ENCODE results near the gene IL10.
"Not testable (repeated sequence)": the region's sequence is repeated elsewhere in the genome, so short reads cannot be mapped to it uniquely, and the experiment has no call there.

IL10 gene

DNA sequence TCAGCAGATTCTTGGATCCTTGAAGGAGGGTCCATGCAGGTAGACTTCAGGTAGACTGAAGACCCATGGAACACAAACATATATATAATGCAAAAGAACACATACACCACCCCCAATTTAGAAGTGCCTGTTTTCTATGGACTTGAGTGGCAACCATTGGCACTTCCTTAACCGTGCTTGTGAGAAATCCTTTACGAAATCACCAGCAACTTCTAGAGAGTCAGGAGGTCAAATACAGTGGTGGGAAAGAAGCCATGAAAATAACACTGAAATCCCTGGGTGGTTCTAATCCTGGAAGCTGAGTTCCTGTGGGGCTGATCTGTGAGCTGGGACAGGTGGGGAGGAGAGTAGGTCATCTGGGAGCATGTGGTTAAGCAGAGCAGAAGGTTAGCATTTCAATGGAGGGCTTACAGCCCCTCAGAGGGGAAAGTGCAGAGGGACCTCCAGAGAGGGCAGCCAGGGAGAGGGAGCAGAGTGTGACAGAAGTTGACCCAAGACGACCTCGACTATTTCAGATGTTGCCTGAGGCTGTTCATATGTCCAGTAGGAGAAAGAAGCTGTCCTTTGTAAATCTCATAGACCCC, 13.0 kb upstream of the IL10 start:
- Mint-ChIP-seq H3K27ac (no peak overlapping the region), H3K4me1 (no peaks in the 10 kb centered on the region), H3K27me3 (ENCODE audit: low read depth) (peaks cover 4% of the 10 kb centered on the region), H3K36me3 (ENCODE audit: low read depth) (no peaks in the 10 kb centered on the region), H3K4me3 (no peak overlapping the region), H3K9me3 (no peaks in the 10 kb centered on the region)
- TF ChIP-seq, protein P1, sequence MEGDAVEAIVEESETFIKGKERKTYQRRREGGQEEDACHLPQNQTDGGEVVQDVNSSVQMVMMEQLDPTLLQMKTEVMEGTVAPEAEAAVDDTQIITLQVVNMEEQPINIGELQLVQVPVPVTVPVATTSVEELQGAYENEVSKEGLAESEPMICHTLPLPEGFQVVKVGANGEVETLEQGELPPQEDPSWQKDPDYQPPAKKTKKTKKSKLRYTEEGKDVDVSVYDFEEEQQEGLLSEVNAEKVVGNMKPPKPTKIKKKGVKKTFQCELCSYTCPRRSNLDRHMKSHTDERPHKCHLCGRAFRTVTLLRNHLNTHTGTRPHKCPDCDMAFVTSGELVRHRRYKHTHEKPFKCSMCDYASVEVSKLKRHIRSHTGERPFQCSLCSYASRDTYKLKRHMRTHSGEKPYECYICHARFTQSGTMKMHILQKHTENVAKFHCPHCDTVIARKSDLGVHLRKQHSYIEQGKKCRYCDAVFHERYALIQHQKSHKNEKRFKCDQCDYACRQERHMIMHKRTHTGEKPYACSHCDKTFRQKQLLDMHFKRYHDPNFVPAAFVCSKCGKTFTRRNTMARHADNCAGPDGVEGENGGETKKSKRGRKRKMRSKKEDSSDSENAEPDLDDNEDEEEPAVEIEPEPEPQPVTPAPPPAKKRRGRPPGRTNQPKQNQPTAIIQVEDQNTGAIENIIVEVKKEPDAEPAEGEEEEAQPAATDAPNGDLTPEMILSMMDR (IDR thresholded peaks at IDR 0.05; ENCODE audit: unreplicated experiment in 3 of 3): no peak

DNA sequence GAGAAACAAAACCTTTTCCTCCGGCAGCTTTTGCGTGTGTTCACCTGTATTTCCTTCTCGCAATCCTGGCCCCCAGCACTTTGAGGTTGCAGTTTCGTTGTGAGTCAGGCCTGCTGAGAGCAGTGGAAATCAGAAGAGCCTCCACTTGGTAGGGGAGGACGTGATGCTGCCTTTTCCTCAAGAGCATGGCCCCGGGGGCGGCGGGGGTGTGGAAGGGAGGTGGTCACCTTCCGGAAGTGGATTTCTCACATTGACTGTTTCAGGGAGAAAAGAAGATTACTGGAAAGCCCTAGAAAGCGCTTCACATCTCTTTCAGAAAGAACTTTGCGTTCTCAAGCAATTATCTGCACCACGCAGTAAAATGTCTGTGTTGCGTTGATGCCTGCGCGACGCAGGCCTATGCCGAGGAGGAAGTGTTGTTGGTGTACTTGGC, 12.2 kb upstream of the IL10 start:
- no peak overlapping the region for H3K27ac Mint-ChIP-seq
- TF ChIP-seq, protein P1 (IDR thresholded peaks at IDR 0.05; ENCODE audit: unreplicated experiment in 3 of 3): no peak
- H3K27me3 Mint-ChIP-seq (ENCODE audit: low read depth): peaks cover 4% of the 10 kb centered on the region
- no peaks in the 10 kb centered on the region for H3K9me3 Mint-ChIP-seq
- no peak overlapping the region for H3K4me3 Mint-ChIP-seq
- H3K36me3 Mint-ChIP-seq (ENCODE audit: low read depth): no peaks in the 10 kb centered on the region
- H3K4me1 Mint-ChIP-seq: no peaks in the 10 kb centered on the region

DNA sequence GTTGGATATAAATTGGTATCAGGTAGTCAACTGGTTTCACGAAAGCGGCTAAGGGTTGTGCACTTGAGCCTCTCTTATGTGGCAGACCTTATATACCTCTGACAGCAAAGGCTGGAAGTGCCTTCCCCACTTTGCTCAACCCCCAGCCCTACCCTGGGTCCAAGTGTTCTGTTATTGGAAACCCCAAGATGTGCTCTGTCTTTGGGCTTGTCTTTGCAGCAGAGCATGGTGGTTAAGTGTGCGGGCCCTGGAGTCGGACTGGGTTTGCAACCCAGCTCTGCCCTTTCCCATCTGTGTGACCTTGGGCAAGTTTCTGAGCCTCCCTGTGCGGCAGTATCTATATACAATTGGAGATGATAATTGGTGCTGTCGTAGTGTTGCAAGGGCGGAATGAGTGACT, 11.2 kb upstream of the IL10 start:
- H3K27me3 Mint-ChIP-seq (ENCODE audit: low read depth): no peaks in the 10 kb centered on the region
- no peak overlapping the region for H3K4me3 Mint-ChIP-seq
- H3K9me3 Mint-ChIP-seq: no peaks in the 10 kb centered on the region
- H3K27ac Mint-ChIP-seq: no peak overlapping the region
- H3K4me1 Mint-ChIP-seq: no peaks in the 10 kb centered on the region
- TF ChIP-seq, protein P1 (IDR thresholded peaks at IDR 0.05; ENCODE audit: unreplicated experiment in 3 of 3): no peak
- no peaks in the 10 kb centered on the region for H3K36me3 Mint-ChIP-seq (ENCODE audit: low read depth)

DNA sequence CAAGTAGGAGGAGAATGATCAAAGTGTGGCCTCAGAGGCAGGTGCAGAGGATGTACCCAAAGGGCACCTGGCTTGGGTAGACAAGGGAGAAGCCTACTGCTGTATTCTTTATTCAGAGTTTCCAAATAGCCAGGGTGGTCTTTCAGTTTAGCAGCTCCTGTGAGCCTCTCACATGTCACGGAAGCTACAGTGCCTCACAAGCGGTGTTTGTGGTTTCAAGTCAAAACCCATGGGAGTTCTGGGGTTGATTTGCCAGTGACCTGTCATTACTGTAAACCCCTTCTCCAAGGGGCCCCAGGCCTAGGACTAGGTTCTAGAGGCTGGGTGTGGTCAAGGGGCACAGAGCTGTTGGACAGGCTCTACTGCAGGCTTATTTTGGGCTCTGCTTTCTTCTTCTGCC, 10.2 kb upstream of the IL10 start:
- H3K9me3 Mint-ChIP-seq: no peaks in the 10 kb centered on the region
- no peak overlapping the region for H3K27ac Mint-ChIP-seq
- TF ChIP-seq, protein P1 (IDR thresholded peaks at IDR 0.05; ENCODE audit: unreplicated experiment in 3 of 3): no peak
- peaks cover 2% of the 10 kb centered on the region for H3K27me3 Mint-ChIP-seq (ENCODE audit: low read depth)
- no peaks in the 10 kb centered on the region for H3K36me3 Mint-ChIP-seq (ENCODE audit: low read depth)
- H3K4me3 Mint-ChIP-seq: no peak overlapping the region
- no peaks in the 10 kb centered on the region for H3K4me1 Mint-ChIP-seq

DNA sequence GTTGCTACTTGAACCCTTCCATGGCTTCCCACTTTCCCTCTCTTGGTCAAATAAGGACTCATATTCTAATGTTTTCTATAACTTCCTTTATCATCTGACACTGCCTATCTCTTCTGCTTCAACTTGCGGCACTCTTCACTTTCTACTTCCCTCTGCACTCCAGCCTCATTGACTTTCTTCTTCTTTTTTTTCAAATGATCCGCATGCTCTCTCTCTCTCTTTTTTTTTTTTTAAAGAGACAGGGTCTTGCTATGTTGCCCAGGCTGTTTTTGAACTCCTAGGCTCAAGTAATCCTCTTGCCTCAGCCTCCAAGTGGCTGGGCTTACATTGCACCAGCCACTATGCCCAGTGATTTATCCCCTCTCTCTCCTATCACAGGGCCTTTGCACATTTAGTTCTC, 7.3 kb upstream of the IL10 start:
- Mint-ChIP-seq H3K9me3 (no peaks in the 10 kb centered on the region), H3K27ac (no peak overlapping the region), H3K27me3 (ENCODE audit: low read depth) (peaks cover 9% of the 10 kb centered on the region), H3K4me1 (no peaks in the 10 kb centered on the region), H3K36me3 (ENCODE audit: low read depth) (no peaks in the 10 kb centered on the region), H3K4me3 (no peak overlapping the region)
- TF ChIP-seq, protein P1 (IDR thresholded peaks at IDR 0.05; ENCODE audit: unreplicated experiment in 3 of 3): no peak

DNA sequence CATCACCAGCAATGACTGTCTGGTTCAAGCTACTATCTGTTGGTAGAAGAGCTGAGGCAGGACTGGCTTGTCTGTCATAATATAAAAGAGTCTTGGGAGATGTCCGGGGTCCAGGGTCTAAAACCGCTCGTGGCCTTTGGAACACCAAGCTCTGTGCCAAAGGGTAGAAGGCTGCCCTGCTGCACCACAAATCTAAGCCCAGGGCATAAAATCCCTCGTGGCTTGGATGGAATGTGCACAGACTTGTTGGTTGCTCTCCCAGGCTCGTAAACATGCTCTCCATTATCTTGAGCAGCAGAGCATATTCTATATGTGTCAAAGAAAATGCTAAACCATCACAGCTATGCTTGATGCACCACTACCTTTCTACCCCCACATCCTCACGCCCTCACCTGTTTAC, 6.6 kb upstream of the IL10 start:
- not testable (repeated sequence) for H3K4me1 Mint-ChIP-seq; H3K36me3 Mint-ChIP-seq (ENCODE audit: low read depth); H3K9me3 Mint-ChIP-seq; H3K4me3 Mint-ChIP-seq; H3K27ac Mint-ChIP-seq; H3K27me3 Mint-ChIP-seq (ENCODE audit: low read depth)

All from nephron (organoid).